AG09309 (cell line): ENCODE data around the gene CDKAL1.

Experiments used
- DNase-seq: peaks from one replicate; pipeline ENCODE4 v3.0.0-alpha.2; 2010; ENCODE audit warnings: low read depth
- H3K4me3 ChIP-seq: 2 replicates; pipeline ENCODE4 v1.5.1; 2011; ENCODE audit warnings: mild to moderate bottlenecking, low read depth, low read length, moderate library complexity; ENCODE audit not compliant: control insufficient read depth
- TF ChIP-seq, protein P1 (sequence below): IDR thresholded peaks from 2 replicates; pipeline ENCODE4 v1.5.1; 2011; ENCODE audit warnings: mild to moderate bottlenecking, low read depth, low read length, inconsistent platforms; ENCODE audit not compliant: insufficient read depth, control insufficient read depth; ENCODE audit errors: missing control alignments

The CDKAL1 gene

GRCh38 chr6:20876036-20876435 lies 341.8 kb downstream of the CDKAL1 start:
- H3K4me3 ChIP-seq = no peak overlapping the region
- TF ChIP-seq, protein P1, sequence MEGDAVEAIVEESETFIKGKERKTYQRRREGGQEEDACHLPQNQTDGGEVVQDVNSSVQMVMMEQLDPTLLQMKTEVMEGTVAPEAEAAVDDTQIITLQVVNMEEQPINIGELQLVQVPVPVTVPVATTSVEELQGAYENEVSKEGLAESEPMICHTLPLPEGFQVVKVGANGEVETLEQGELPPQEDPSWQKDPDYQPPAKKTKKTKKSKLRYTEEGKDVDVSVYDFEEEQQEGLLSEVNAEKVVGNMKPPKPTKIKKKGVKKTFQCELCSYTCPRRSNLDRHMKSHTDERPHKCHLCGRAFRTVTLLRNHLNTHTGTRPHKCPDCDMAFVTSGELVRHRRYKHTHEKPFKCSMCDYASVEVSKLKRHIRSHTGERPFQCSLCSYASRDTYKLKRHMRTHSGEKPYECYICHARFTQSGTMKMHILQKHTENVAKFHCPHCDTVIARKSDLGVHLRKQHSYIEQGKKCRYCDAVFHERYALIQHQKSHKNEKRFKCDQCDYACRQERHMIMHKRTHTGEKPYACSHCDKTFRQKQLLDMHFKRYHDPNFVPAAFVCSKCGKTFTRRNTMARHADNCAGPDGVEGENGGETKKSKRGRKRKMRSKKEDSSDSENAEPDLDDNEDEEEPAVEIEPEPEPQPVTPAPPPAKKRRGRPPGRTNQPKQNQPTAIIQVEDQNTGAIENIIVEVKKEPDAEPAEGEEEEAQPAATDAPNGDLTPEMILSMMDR = no peak
- DNase-seq = peak; percentile 47

- H3K4me3 ChIP-seq = no peak overlapping the region
- no peak for DNase-seq
- TF ChIP-seq, protein P1 = no peak
Observed at GRCh38 chr6:20876561-20876960, 342.3 kb downstream of the CDKAL1 start.

DNA sequence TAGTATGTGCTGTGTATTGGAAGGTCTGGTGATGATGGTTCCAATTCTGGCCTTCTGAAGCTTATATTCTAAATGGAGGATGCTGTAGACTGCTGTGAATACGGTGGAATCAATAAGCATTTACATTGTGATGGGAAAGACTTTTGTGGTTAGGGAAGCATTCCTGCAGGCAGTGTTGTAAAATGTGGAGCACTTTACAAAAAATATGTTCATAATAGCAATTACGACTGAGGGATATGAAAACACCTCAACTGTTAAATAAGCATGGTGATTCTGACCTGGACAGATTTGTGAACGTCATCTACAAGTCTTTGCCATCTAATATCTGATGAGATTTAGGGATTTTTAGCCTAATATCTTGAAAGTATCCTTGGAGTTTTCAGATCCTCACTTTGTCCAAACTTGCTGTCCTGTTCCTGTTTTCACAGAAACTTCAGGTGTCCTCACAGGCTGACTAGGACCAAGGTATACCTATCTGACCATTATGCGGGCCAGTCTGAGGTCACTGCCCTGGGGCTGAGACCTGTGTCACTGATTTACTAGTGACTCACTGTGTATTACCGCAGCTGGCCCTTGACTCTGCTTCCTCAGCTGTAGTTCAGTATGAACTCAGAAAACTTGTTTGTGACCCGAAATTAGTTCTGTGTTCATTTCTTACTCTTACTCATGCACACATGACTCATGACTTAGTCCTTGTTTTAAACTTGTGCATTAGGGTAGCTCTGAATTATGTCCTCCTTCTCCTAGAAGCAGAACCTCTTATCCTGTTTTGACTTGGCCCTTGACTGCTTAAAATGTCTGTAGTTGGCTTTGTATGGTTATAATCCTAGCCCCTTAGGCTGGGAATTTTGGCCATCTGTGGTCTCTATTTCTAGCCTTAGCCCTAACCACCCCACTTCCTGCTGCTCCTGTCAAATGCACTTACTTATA lies 343.0 kb downstream of the CDKAL1 start:
- DNase-seq = peak; percentile 70
- H3K4me3 ChIP-seq = no peak overlapping the region
- TF ChIP-seq, protein P1 = no peak

GRCh38 chr6:20879121-20879520 lies 344.9 kb downstream of the CDKAL1 start:
- no peak overlapping the region for H3K4me3 ChIP-seq
- TF ChIP-seq, protein P1 = no peak
- no peak for DNase-seq

DNA sequence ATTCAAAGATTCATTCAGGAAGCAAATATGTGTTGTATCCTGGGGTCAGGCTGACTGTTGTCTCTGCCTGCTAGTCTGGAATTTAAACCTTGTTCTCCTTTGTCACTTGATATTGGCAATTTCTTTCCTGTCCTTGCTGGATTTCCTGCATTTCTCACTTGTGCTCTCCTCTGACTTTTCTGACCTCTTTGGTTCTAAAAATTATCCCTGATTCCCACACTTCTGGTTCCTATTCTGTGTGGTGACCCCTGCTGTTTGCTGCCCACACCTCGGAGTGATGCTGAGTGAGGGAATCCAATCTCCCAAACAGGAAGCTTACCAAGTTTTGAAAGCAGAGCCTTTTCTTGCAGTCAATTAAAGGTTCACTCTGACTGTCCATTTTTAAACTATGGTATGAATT lies 345.3 kb downstream of the CDKAL1 start:
- no peak for DNase-seq
- no peak overlapping the region for H3K4me3 ChIP-seq
- TF ChIP-seq, protein P1 = no peak

GRCh38 chr6:20881365-20881764 lies 347.1 kb downstream of the CDKAL1 start:
- no peak overlapping the region for H3K4me3 ChIP-seq
- no peak for DNase-seq
- TF ChIP-seq, protein P1 = no peak
